Astrocyte (in vitro differentiated cells and primary cell): ENCODE results near the gene HKDC1.

Experiments
- EZH2 ChIP-seq: IDR thresholded peaks from 2 replicates; pipeline ENCODE4 v1.6.1; 2012; ENCODE audit warnings: mild to moderate bottlenecking, low read length, inconsistent platforms; ENCODE audit not compliant: insufficient read depth
- TF ChIP-seq, protein P1 (sequence below): IDR thresholded peaks from 2 replicates; pipeline ENCODE4 v1.5.1; 2011; ENCODE audit warnings: low read depth, mild to moderate bottlenecking, inconsistent platforms, low read length, moderate library complexity; ENCODE audit not compliant: insufficient read depth

DNA sequence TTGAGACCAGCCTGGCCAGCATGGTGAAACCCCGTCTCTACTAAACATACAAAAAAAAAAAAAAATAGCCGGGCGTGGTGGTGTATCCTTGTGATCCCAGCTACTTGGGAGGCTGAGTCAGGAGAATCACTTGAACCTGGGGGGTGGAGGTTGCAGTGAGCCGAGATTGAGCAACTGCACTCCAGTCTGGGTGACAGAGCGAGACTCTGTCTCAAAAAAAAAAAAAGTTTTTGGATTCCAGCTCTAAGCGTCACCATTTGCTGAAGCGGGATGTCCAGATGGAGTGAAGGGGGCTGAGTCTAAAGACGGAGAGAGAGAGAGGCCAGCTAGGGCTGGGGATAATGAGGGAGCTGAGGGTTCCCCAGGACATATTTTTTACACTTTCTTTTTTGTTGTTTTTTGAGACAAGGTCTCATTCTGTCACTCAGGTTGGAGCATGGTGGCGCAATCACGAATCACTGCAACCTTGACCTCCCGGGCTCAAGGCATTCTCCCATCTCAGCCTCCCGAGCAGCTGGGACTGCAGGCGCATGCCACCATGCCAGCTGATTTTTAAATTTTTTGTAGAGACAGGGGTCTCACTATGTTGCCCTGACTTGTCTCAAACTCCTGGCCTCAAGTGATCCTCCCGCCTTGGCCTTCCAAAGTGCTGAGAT lies 48.8 kb downstream of the HKDC1 start:
- no peak for TF ChIP-seq EZH2
- TF ChIP-seq, protein P1, sequence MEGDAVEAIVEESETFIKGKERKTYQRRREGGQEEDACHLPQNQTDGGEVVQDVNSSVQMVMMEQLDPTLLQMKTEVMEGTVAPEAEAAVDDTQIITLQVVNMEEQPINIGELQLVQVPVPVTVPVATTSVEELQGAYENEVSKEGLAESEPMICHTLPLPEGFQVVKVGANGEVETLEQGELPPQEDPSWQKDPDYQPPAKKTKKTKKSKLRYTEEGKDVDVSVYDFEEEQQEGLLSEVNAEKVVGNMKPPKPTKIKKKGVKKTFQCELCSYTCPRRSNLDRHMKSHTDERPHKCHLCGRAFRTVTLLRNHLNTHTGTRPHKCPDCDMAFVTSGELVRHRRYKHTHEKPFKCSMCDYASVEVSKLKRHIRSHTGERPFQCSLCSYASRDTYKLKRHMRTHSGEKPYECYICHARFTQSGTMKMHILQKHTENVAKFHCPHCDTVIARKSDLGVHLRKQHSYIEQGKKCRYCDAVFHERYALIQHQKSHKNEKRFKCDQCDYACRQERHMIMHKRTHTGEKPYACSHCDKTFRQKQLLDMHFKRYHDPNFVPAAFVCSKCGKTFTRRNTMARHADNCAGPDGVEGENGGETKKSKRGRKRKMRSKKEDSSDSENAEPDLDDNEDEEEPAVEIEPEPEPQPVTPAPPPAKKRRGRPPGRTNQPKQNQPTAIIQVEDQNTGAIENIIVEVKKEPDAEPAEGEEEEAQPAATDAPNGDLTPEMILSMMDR = no peak
